Stimulated activated CD4-positive, alpha-beta T cell treated with anti-CD3 and anti-CD28 coated beads, Interleukin-4, amount 100 ng/mL, for 24 hours (primary cell): ENCODE results near the gene GPATCH8.
A peak's percentile ranks its signal among the peaks of the same experiment; 100 is the strongest.

Source experiments
- DNase-seq: peaks from one replicate; pipeline ENCODE4 v3.0.0-alpha.2; 2020

Gene GPATCH8

DNA sequence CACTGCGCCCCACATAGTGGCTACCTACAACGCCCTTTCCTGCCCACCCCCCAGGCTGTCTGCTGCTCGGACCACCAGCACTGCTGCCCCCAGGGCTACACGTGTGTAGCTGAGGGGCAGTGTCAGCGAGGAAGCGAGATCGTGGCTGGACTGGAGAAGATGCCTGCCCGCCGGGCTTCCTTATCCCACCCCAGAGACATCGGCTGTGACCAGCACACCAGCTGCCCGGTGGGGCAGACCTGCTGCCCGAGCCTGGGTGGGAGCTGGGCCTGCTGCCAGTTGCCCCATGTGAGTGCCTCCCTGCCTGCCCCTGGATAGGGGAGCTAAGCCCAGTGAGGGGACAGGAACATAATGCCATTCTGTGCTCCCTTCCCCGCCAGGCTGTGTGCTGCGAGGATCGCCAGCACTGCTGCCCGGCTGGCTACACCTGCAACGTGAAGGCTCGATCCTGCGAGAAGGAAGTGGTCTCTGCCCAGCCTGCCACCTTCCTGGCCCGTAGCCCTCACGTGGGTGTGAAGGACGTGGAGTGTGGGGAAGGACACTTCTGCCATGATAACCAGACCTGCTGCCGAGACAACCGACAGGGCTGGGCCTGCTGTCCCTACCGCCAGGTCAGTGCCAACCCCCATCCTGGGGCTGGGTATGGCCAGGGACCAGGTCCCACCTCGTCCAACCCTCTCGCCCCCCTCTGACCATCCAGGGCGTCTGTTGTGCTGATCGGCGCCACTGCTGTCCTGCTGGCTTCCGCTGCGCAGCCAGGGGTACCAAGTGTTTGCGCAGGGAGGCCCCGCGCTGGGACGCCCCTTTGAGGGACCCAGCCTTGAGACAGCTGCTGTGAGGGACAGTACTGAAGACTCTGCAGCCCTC, 151.0 kb downstream of the GPATCH8 start:
- DNase-seq: no peak

DNA sequence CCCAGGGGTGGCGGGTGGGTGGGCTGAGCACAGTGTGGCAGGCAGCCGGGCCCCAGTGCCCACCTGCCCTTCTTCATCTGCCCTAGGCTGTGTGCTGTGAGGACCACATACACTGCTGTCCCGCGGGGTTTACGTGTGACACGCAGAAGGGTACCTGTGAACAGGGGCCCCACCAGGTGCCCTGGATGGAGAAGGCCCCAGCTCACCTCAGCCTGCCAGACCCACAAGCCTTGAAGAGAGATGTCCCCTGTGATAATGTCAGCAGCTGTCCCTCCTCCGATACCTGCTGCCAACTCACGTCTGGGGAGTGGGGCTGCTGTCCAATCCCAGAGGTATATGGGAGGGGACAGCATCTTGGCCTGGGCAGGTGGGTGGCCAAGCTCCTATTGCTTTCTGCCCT, 151.7 kb downstream of the GPATCH8 start:
- no peak for DNase-seq

DNA sequence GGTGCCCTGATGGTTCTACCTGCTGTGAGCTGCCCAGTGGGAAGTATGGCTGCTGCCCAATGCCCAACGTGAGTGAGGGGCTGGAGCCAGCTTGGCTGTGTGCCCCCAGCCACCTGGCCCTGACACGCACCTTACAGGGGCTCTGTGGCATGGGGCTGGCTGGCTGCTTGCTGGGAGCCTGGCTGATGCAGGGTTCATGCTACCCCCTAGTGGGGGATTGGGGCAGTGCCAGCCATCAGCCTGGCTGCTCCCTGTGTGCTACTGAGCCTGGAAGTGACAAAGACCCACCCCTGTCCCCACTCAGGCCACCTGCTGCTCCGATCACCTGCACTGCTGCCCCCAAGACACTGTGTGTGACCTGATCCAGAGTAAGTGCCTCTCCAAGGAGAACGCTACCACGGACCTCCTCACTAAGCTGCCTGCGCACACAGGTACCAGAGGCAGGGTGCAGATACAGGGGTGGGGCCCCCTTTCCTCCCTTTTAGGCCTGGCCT, 152.4 kb downstream of the GPATCH8 start:
- peak; percentile 74 for DNase-seq

DNA sequence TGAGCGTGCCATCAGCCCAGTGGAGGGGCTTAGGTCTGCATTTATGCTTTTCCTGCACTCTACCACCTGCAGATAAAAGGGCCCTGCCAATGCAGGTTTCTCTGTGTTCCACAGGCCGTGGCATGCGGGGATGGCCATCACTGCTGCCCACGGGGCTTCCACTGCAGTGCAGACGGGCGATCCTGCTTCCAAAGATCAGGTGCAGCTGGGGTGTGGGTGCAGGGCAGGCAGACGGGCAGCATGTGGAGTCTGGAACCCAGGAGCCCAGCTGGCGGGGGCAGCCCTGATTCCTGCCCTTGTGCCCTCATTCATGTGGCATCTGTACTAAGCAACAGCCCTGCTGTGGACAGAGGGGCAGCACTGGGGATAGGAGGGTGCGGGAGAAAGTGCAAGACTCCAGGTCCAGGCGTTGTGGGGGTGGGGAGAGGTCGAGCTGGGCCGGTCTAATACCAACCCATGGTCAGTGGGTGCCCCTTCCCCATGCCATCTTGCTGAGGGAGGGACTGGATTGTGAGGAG, 153.6 kb downstream of the GPATCH8 start:
- DNase-seq: no peak

DNA sequence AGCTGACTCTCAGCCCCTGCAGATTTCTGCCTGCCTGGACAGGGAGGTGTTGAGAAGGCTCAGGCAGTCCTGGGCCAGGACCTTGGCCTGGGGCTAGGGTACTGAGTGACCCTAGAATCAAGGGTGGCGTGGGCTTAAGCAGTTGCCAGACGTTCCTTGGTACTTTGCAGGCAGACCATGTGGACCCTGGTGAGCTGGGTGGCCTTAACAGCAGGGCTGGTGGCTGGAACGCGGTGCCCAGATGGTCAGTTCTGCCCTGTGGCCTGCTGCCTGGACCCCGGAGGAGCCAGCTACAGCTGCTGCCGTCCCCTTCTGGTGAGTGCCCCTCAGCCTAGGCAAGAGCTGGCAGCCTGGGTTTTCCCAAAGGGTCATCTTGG, 154.2 kb downstream of the GPATCH8 start:
- no peak for DNase-seq

DNA sequence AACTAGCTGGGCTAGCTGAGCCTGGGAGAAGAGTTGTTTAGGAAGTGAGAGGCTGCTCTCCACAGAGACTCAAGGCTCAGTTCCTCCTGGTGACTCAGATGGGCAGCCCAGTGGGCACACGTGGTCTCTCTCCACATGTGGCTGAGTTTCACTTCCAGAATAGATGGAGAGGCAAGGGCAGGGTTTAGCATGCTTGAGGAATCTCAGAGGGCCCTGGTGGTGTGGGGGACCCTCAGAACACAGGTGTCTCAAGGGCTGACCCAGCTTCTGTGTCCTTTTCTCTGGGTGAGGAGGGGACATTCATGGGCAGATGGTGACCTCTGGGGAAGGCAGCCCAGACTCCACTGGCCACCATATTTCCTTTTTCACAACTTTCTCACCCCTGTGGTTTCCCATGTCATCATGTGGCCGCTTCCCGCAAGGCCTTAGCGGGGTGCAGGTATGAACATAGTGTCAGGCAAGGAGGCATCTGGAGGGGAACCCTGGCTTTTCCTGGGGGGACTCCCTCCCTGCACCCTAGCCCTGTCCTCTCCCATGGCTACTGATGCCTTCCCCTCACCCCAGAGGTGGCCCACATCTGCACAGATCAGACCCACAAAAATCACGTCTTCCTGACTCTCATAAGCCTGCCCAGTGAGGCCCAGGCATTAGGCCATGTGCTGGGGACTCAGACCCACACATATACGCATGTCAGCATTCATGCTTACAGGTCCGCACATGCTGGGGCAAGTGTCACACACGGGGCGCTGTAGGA, 154.8 kb downstream of the GPATCH8 start:
- no peak for DNase-seq
